G401.6 (cell line): ENCODE results near the gene ZMIZ1.

ENCODE experiments used
- FAIRE-seq: peaks from 2 replicates; lab custom pipeline; 2012; peaks lifted over from hg19 to GRCh38; lab: Jason Lieb, UNC

Gene ZMIZ1

GRCh38 chr10:79292891-79293746, 224.4 kb downstream of the ZMIZ1 start:
- FAIRE-seq: no peak

- FAIRE-seq: no peak
Measured at GRCh38 chr10:79293841-79294581, 225.2 kb downstream of the ZMIZ1 start.

GRCh38 chr10:79295563-79295962, 226.8 kb downstream of the ZMIZ1 start:
- FAIRE-seq: no peak

- no peak for FAIRE-seq
Measured at GRCh38 chr10:79296431-79296830, 227.7 kb downstream of the ZMIZ1 start.

GRCh38 chr10:79298403-79299244, 229.9 kb downstream of the ZMIZ1 start:
- no peak for FAIRE-seq

GRCh38 chr10:79299397-79300241, 230.9 kb downstream of the ZMIZ1 start:
- FAIRE-seq: no peak

- no peak for FAIRE-seq
Measured at GRCh38 chr10:79300711-79301110, 231.9 kb downstream of the ZMIZ1 start.

- no peak for FAIRE-seq
Measured at GRCh38 chr10:79301754-79302530, 233.2 kb downstream of the ZMIZ1 start.

GRCh38 chr10:79303631-79304478, 235.1 kb downstream of the ZMIZ1 start:
- FAIRE-seq: no peak

GRCh38 chr10:79304479-79305087, 235.8 kb downstream of the ZMIZ1 start:
- no peak for FAIRE-seq

- no peak for FAIRE-seq
Measured at GRCh38 chr10:79305515-79305914, 236.7 kb downstream of the ZMIZ1 start.

- no peak for FAIRE-seq
Measured at GRCh38 chr10:79305988-79306387, 237.2 kb downstream of the ZMIZ1 start.

- no peak for FAIRE-seq
Measured at GRCh38 chr10:79306644-79307220, 238.0 kb downstream of the ZMIZ1 start.

- FAIRE-seq: no peak
Measured at GRCh38 chr10:79308016-79308415, 239.2 kb downstream of the ZMIZ1 start.

- no peak for FAIRE-seq
Measured at GRCh38 chr10:79308969-79309665, 240.4 kb downstream of the ZMIZ1 start.

- FAIRE-seq: no peak
Measured at GRCh38 chr10:79310200-79310865, 241.6 kb downstream of the ZMIZ1 start.

- no peak for FAIRE-seq
Measured at GRCh38 chr10:79310911-79311573, 242.3 kb downstream of the ZMIZ1 start.
